ENCODE measurements around the gene TMEM120B.

DNA sequence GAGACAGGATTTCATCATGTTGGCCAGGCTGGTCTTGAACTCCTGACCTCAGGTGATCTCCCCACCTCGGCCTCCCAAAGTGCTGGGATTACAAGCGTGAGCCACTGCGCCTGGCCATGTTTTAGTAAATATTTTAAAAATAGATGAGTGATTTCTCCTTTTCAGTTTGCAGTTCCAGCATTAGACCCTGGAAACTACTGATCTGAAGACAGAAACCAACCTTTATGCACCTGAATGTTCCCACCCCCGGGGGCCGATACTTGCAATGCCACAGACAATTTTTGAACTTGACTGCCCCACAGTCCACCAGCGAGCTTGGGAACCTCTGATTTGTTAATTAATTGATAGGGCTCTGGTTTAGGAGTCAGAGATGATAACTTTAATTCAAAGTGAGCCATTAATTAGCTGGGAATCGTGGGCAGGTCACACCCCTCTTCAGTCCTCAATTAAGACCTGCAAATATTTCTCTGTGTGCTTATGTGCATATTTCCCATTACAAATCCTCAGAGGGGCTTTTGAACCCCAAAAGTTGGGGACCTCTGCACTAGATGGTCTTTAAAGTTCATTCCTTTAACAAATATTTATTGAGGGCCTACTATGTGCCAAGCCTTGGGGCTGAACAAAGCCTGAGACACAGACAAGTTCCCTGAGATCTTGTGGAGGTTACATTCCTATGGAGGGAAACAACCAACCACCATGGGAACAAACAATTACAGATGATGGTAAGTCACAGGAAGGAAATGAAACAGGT, 4.1 kb upstream of the TMEM120B start:
- TF ChIP-seq, protein P1, sequence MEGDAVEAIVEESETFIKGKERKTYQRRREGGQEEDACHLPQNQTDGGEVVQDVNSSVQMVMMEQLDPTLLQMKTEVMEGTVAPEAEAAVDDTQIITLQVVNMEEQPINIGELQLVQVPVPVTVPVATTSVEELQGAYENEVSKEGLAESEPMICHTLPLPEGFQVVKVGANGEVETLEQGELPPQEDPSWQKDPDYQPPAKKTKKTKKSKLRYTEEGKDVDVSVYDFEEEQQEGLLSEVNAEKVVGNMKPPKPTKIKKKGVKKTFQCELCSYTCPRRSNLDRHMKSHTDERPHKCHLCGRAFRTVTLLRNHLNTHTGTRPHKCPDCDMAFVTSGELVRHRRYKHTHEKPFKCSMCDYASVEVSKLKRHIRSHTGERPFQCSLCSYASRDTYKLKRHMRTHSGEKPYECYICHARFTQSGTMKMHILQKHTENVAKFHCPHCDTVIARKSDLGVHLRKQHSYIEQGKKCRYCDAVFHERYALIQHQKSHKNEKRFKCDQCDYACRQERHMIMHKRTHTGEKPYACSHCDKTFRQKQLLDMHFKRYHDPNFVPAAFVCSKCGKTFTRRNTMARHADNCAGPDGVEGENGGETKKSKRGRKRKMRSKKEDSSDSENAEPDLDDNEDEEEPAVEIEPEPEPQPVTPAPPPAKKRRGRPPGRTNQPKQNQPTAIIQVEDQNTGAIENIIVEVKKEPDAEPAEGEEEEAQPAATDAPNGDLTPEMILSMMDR (IDR thresholded peaks at IDR 0.05) = no peak
- no peak for TF ChIP-seq POLR2AphosphoS5 (IDR thresholded peaks at IDR 0.05)

Data from breast epithelium (tissue), 3 donors.